K562 (cell line): Measurements from ENCODE around the gene ADM. TPM values are rescaled to one million over a fixed set of nuclear protein-coding genes. Genes with fewer than 3 reads are reported as not detected.

ENCODE experiments used
- ATAC-seq: fragments of 200-7000 bp; cut with Tn5 transposase; 3 replicates; pipeline ENCODE4 v1.9.1; 2020; ENCODE audit warnings: moderate library complexity
- BruUV-seq: library from RNA; stranded (reverse); fragments of 400-500 nt; replicated peaks from 2 replicates; lab custom pipeline; 2021; lab: Mats Ljungman, UMichigan
- CTCF ChIA-PET: fragments of 300-600 bp; formaldehyde crosslinking; extraction: SDS; loops from one replicate; lab custom pipeline; 2021; ENCODE audit warnings: low intra/inter-chr PET ratio; lab: Yijun Ruan, JAX
- POLR2A ChIA-PET: fragments of 300-600, 350-650 bp; sonication (Branson Sonifier 250); formaldehyde crosslinking; extraction: SDS; loops from one replicate; lab custom pipeline; 2021; ENCODE audit warnings: antibody characterized with exemption, inconsistent platforms; lab: Yijun Ruan, JAX
- DNase-seq, 4 experiments: peaks; one replicate each; pipeline versions ENCODE4 v3.0.0 to v3.0.0-alpha.2; 2011 to 2018; ENCODE audit warnings: low spot score in 3 of 4, mixed read lengths in 3 of 4; ENCODE audit errors: extremely low read depth in 1 of 4
- FAIRE-seq: peaks from 2 replicates; lab custom pipeline; 2011; peaks lifted over from hg19 to GRCh38; lab: Jason Lieb, UNC
- H2AFZ ChIP-seq: 2 replicates; pipeline ENCODE4 v1.6.0; 2011; ENCODE audit warnings: low read depth, low read length, control low read depth, inconsistent platforms
- H3K27ac ChIP-seq: fragments of 200-600 bp; 3 replicates; pipeline ENCODE4 v1.8.0; 2011; ENCODE audit warnings: low read depth, mild to moderate bottlenecking, control low read depth, inconsistent platforms, low read length, moderate library complexity, mixed read lengths; ENCODE audit errors: extremely low read depth
- H3K27me3 ChIP-seq, 2 experiments: fragments of 300-600 bp in 1 of 2; 2 replicates in 1 of 2; 3 replicates in 1 of 2; pipeline versions ENCODE4 v1.6.0 to v1.8.0; 2011; ENCODE audit warnings: inconsistent platforms in 2 of 2, low read length in 2 of 2, mild to moderate bottlenecking in 1 of 2, mixed read lengths in 1 of 2, moderate library complexity in 1 of 2; ENCODE audit not compliant: control insufficient read depth in 2 of 2, insufficient read depth in 2 of 2
- H3K36me3 ChIP-seq: fragments of 300-600 bp; 3 replicates; pipeline ENCODE4 v1.8.0; 2011; ENCODE audit warnings: mild to moderate bottlenecking, low read length, inconsistent platforms; ENCODE audit not compliant: control insufficient read depth, insufficient read depth
- H3K4me1 ChIP-seq, 2 experiments: fragments of 200-600 bp in 1 of 2; replicated peaks in 1 of 2; 2 replicates in 1 of 2; 3 replicates in 1 of 2; pipeline versions ENCODE4 v1.5.1 to v1.8.0; 2011; ENCODE audit warnings: inconsistent platforms in 2 of 2, low read length in 2 of 2, mild to moderate bottlenecking in 1 of 2, mixed read lengths in 1 of 2, moderate library complexity in 1 of 2; ENCODE audit not compliant: control insufficient read depth in 2 of 2, insufficient read depth in 2 of 2
- H3K4me2 ChIP-seq: 2 replicates; pipeline ENCODE4 v1.6.1; 2011; ENCODE audit warnings: low read length, control low read depth, inconsistent platforms, mixed read lengths; ENCODE audit not compliant: insufficient read depth
- H3K4me3 ChIP-seq: fragments of 200-600 bp; sonication (generic), shearing (Covaris generic); 2 replicates; pipeline ENCODE4 v1.5.1; 2016; ENCODE audit warnings: control low read depth, inconsistent platforms
- H3K79me2 ChIP-seq: fragments of 200-600 bp; 3 replicates; pipeline ENCODE4 v1.8.0; 2011; ENCODE audit warnings: low read length, inconsistent platforms; ENCODE audit not compliant: control insufficient read depth, insufficient read depth
- H3K9ac ChIP-seq, 2 experiments: 2 replicates each; pipeline versions ENCODE4 v1.6.0 to v1.6.1; 2011; ENCODE audit warnings: low read depth in 2 of 2, low read length in 2 of 2, control low read depth in 1 of 2, inconsistent platforms in 1 of 2, mild to moderate bottlenecking in 1 of 2, mixed read lengths in 1 of 2; ENCODE audit not compliant: insufficient read depth in 1 of 2
- H3K9me1 ChIP-seq: one replicate; pipeline ENCODE4 v1.6.0; 2011; ENCODE audit warnings: inconsistent platforms, mild to moderate bottlenecking, low read length, moderate library complexity; ENCODE audit not compliant: control insufficient read depth, insufficient read depth
- H3K9me3 ChIP-seq: replicated peaks from 2 replicates; pipeline ENCODE4 v1.5.1; 2011; ENCODE audit warnings: low read depth, low read length, inconsistent platforms; ENCODE audit not compliant: control insufficient read depth, insufficient read depth
- H4K20me1 ChIP-seq: replicated peaks from 2 replicates; pipeline ENCODE4 v1.6.1; 2011; ENCODE audit warnings: low read length, inconsistent platforms, mixed read lengths; ENCODE audit not compliant: control insufficient read depth, insufficient read depth
- ARNT ChIP-seq, 2 experiments: fragments of 450-650 bp; IDR thresholded peaks; 2 replicates each; pipeline ENCODE4 v1.6.1; 2016; ENCODE audit warnings: mild to moderate bottlenecking in 1 of 2
- DPF2 ChIP-seq: fragments of 450-650 bp; IDR thresholded peaks from 2 replicates; pipeline ENCODE4 v1.6.1; 2016
- ELF4 ChIP-seq: fragments of 450-650 bp; formaldehyde crosslinking; IDR thresholded peaks from 2 replicates; pipeline ENCODE4 v1.4.0; 2022; ENCODE audit warnings: missing genetic modification characterization
- KLF16 ChIP-seq: IDR thresholded peaks from 2 replicates; pipeline ENCODE4 v1.6.1; 2016; ENCODE audit warnings: antibody characterized with exemption
- MEIS2 ChIP-seq: fragments of 450-650 bp; IDR thresholded peaks from 2 replicates; pipeline ENCODE4 v1.6.1; 2014; ENCODE audit warnings: mild to moderate bottlenecking; ENCODE audit not compliant: partially characterized antibody
- POLR2B ChIP-seq: fragments of 450-650 bp; IDR thresholded peaks from 2 replicates; pipeline ENCODE4 v1.6.1; 2018; ENCODE audit warnings: low read depth; ENCODE audit not compliant: partially characterized antibody
- RBM14 ChIP-seq: fragments of 200-400 bp; formaldehyde crosslinking; IDR thresholded peaks from 2 replicates; pipeline ENCODE4 v1.6.1; 2018; ENCODE audit warnings: low read depth, mild to moderate bottlenecking, low read length, moderate library complexity, borderline replicate concordance; ENCODE audit not compliant: insufficient read depth
- SAP30 ChIP-seq: fragments of 200-600 bp; sonication (generic); IDR thresholded peaks from 2 replicates; pipeline ENCODE4 v1.6.1; 2012; ENCODE audit warnings: borderline replicate concordance, low read depth, mild to moderate bottlenecking, moderate library complexity, low read length, control low read depth, inconsistent platforms; ENCODE audit not compliant: insufficient read depth, poor library complexity, severe bottlenecking
- SOX6 ChIP-seq: fragments of 450-650 bp; IDR thresholded peaks from 2 replicates; pipeline ENCODE4 v1.6.1; 2014; ENCODE audit warnings: mild to moderate bottlenecking
- WGBS: fragments of 100-300 bp; shearing (Covaris generic); methylation state at CpG from one replicate; pipeline ENCODE4 v1.1.6; 2016; ENCODE audit warnings: low coverage, mixed read lengths; ENCODE audit not compliant: insufficient coverage; ENCODE audit errors: missing lambda C conversion rate; 5-methylcytosine and 5-hydroxymethylcytosine counted together
- in situ Hi-C: fragments of 300-500 bp; cut with MboI; formaldehyde crosslinking; loops from 4 replicates; pipeline ENCODE4 v1.15.0; 2018; ENCODE audit warnings: inconsistent platforms, mixed read lengths
- intact Hi-C: fragments of 100-400 bp; cut with micrococcal nuclease; formaldehyde crosslinking; loops from 2 replicates; pipeline ENCODE4 v1.14.2; 2022
- polyA plus RNA-seq, 8 experiments: library from polyadenylated mRNA; depleted of rRNA in 4 of 8; stranded (reverse) in 5 of 8; unstranded in 3 of 8; fragments of >200 nt; fragmentation: Nextera tagmentation in 2 of 8; fragmentation: Illumina TruSeq in 1 of 8; extraction: Ambion mirVana in 2 of 8; extraction: Trizol in 1 of 8; gene quantifications; 2 replicates each; pipeline versions ENCODE4 v1.2.1 to v1.2.3, GENCODE V29; 2011 to 2014; ENCODE audit warnings: inconsistent platforms in 1 of 8, missing spikeins in 1 of 8
- total RNA-seq, 7 experiments: library from RNA; depleted of rRNA in 6 of 7; stranded (reverse); fragments of >200 nt in 6 of 7; fragmentation: Illumina TruSeq in 2 of 7; extraction: Trizol in 2 of 7; gene quantifications; 2 replicates each; pipeline versions ENCODE4 v1.2.1 to v1.2.3, GENCODE V29; 2011 to 2021; ENCODE audit warnings: low replicate concordance in 1 of 7
- TF ChIP-seq, protein P1 (sequence below), 2 experiments: IDR thresholded peaks in 1 of 2; conservative IDR thresholded peaks in 1 of 2; 2 replicates each; pipeline ENCODE4 v1.6.1; 2016; ENCODE audit warnings: low read depth in 2 of 2, mild to moderate bottlenecking in 1 of 2, missing compliant biosample characterization in 1 of 2, missing genetic modification characterization in 1 of 2, moderate library complexity in 1 of 2
- TF ChIP-seq, protein P2 (sequence below): fragments of 150-350 bp; conservative IDR thresholded peaks from 2 replicates; pipeline ENCODE4 v1.6.1; 2014; ENCODE audit warnings: low read length

The ADM gene
- total and polyA plus RNA-seq, 9 of the 15 experiments (the other 6 are each of a cell fraction or from before 2014, with no cell fraction given): 0.23 to 0.49 (median 0.32) TPM; not detected in 6

DNA sequence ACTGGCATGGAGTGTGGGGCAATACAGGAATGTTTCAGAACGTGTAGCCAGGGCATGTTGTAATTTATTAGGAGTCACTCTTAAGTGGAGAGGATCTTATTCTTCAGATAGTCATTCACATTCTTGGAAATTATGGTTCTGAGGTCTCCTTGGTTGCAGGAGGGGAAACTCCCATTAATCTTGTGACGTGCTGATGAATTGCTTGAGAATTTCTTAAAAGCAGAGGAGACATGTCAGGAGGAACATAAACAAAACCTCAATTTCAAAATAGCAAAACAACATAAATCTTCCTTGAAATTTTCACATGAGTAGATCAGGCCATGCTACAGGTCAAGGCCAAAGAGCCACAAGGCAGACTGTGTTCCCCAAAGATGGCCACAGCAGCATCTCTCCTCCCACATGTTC, 50.4 kb downstream of the ADM start:
- Histone ChIP-seq H3K4me1 (peaks cover 7 to 10% of the 10 kb centered on the region in 2 experiments; a peak in 3 of 5 replicates), H2AFZ (no peak overlapping the region), H3K9ac (no peak overlapping the region), H3K4me3 (no peak overlapping the region), H3K4me2 (no peak overlapping the region), H3K36me3 (no peaks in the 10 kb centered on the region), H3K9me1 (no peaks in the 10 kb centered on the region), H3K79me2 (no peaks in the 10 kb centered on the region), H4K20me1 (no peaks in the 10 kb centered on the region), H3K9me3 (no peaks in the 10 kb centered on the region), H3K27me3 (peaks cover 2 to 6% of the 10 kb centered on the region in 2 experiments; a peak in 2 of 5 replicates), H3K27ac (no peak overlapping the region)
- POLR2A ChIA-PET: interaction anchor here (0.6 kb wide), 1 partner anchor 11 kb away, joined by 3 read pairs; no protein-coding TSS in a partner anchor
- no peak for DNase-seq
- 5% methylated on average over 2 of the region's 2 CpGs for WGBS
- no TSS peak for BruUV-seq
- ATAC-seq: no peak
- in situ Hi-C loops: no loop called here
- intact Hi-C loops: no loop called here
- CTCF ChIA-PET: no interaction called here
- FAIRE-seq: no peak
- TF ChIP-seq, protein P1, sequence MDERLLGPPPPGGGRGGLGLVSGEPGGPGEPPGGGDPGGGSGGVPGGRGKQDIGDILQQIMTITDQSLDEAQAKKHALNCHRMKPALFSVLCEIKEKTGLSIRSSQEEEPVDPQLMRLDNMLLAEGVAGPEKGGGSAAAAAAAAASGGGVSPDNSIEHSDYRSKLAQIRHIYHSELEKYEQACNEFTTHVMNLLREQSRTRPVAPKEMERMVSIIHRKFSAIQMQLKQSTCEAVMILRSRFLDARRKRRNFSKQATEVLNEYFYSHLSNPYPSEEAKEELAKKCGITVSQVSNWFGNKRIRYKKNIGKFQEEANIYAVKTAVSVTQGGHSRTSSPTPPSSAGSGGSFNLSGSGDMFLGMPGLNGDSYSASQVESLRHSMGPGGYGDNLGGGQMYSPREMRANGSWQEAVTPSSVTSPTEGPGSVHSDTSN (CRISPR knock-in tag; IDR thresholded peaks at IDR 0.05; ENCODE audit: low read depth): no peak
- TF ChIP-seq, protein P1 (tag; conservative IDR thresholded peaks at IDR 0.05; ENCODE audit: low read depth): peak; percentile 85
- no peak for TF ChIP-seq SOX6
- no peak for TF ChIP-seq ARNT (IDR thresholded peaks at IDR 0.05)
- no peak for TF ChIP-seq KLF16
- no peak for TF ChIP-seq SAP30
- no peak for TF ChIP-seq RBM14
- TF ChIP-seq MEIS2: peak; percentile 55
- TF ChIP-seq POLR2B: no peak
- TF ChIP-seq, protein P2, sequence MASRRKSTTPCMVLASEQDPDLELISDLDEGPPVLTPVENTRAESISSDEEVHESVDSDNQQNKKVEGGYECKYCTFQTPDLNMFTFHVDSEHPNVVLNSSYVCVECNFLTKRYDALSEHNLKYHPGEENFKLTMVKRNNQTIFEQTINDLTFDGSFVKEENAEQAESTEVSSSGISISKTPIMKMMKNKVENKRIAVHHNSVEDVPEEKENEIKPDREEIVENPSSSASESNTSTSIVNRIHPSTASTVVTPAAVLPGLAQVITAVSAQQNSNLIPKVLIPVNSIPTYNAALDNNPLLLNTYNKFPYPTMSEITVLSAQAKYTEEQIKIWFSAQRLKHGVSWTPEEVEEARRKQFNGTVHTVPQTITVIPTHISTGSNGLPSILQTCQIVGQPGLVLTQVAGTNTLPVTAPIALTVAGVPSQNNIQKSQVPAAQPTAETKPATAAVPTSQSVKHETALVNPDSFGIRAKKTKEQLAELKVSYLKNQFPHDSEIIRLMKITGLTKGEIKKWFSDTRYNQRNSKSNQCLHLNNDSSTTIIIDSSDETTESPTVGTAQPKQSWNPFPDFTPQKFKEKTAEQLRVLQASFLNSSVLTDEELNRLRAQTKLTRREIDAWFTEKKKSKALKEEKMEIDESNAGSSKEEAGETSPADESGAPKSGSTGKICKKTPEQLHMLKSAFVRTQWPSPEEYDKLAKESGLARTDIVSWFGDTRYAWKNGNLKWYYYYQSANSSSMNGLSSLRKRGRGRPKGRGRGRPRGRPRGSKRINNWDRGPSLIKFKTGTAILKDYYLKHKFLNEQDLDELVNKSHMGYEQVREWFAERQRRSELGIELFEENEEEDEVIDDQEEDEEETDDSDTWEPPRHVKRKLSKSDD: no peak
- no peak for TF ChIP-seq ELF4 (CRISPR knock-in tag)
- TF ChIP-seq DPF2: no peak
